ENCODE results near the gene PDIA4.

DNA sequence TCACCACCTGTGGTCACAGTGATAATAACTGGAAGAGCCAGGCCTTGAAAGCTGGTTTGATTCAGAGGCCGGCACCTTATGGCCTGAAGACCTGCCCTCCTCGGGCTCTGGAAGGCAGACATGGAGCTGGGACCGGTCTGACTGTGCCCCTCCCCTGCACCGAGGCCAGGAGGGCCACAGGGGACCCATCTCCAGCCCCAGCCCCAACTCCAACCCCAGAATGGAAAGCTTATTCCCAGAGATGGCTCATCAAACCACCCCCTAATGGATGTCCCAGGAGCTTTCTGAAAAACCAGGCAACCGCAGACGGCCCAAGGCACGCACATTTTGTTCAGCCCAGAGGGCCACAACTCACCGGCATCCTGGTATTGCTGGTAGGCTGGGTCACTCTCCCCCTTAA lies 16.8 kb downstream of the PDIA4 start:
- TF ChIP-seq, protein P1, sequence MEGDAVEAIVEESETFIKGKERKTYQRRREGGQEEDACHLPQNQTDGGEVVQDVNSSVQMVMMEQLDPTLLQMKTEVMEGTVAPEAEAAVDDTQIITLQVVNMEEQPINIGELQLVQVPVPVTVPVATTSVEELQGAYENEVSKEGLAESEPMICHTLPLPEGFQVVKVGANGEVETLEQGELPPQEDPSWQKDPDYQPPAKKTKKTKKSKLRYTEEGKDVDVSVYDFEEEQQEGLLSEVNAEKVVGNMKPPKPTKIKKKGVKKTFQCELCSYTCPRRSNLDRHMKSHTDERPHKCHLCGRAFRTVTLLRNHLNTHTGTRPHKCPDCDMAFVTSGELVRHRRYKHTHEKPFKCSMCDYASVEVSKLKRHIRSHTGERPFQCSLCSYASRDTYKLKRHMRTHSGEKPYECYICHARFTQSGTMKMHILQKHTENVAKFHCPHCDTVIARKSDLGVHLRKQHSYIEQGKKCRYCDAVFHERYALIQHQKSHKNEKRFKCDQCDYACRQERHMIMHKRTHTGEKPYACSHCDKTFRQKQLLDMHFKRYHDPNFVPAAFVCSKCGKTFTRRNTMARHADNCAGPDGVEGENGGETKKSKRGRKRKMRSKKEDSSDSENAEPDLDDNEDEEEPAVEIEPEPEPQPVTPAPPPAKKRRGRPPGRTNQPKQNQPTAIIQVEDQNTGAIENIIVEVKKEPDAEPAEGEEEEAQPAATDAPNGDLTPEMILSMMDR (IDR thresholded peaks at IDR 0.05) = no peak
- TF ChIP-seq POLR2AphosphoS5 (IDR thresholded peaks at IDR 0.05; ENCODE audit: insufficient read depth in 1 of 2, low read depth in 1 of 2) (no peak), POLR2A (IDR thresholded peaks at IDR 0.05) (no peak)

All from vagina (tissue), 2 donors.